Daoy (cell line): Measurements from ENCODE around the gene GFRAL. TPM values are rescaled to one million over a fixed set of nuclear protein-coding genes. Genes with fewer than 3 reads are reported as not detected.

Source experiments
- DNase-seq: peaks from one replicate; pipeline ENCODE4 v3.0.0-alpha.2; 2015; ENCODE audit warnings: low read depth
- total RNA-seq: library from RNA; depleted of rRNA; stranded (reverse); fragments of >200 nt; shearing (Covaris generic); gene quantifications from 2 replicates; pipeline ENCODE4 v1.2.3, GENCODE V29; 2014; rRNA removed

The GFRAL gene
- total RNA-seq, 1 experiment from 2014 or later: not detected

GRCh38 chr6:55433446-55434130 lies 106.3 kb downstream of the GFRAL start:
- DNase-seq: peak; percentile 3

- no peak for DNase-seq
These were observed 109.9 kb downstream of the GFRAL start for GRCh38 chr6:55437141-55437540.

- no peak for DNase-seq
These were observed 110.9 kb downstream of the GFRAL start for GRCh38 chr6:55438203-55438602.

- DNase-seq: no peak
These were observed 116.2 kb downstream of the GFRAL start for GRCh38 chr6:55443238-55444134.

- peak; percentile 11 for DNase-seq
These were observed 118.5 kb downstream of the GFRAL start for GRCh38 chr6:55445648-55446204.

- no peak for DNase-seq
These were observed 120.6 kb downstream of the GFRAL start for GRCh38 chr6:55447891-55448290.

GRCh38 chr6:55448451-55448850 lies 121.2 kb downstream of the GFRAL start:
- no peak for DNase-seq

GRCh38 chr6:55449225-55449624 lies 122.0 kb downstream of the GFRAL start:
- peak; percentile 19 for DNase-seq

- DNase-seq: no peak
These were observed 122.7 kb downstream of the GFRAL start for GRCh38 chr6:55450005-55450404.

Other genes with a start within 250 kb of the GFRAL start
- gene HCRTR2, start 153.0 kb upstream of the GFRAL start, total RNA-seq: not detected in 2 replicates